Measurements from ENCODE around the gene ZNF583. TPM values are rescaled to one million over a fixed set of nuclear protein-coding genes. Genes with fewer than 3 reads are reported as not detected.

Gene ZNF583
- 1.5 and 4.4 TPM in 2 replicates for polyA plus RNA-seq (2011; rRNA removed)
- 1.6 and 2.2 TPM in 2 replicates for polyA minus RNA-seq (2011; rRNA and poly(A)+ RNA removed)

GRCh38 chr19:56403764-56404704 lies at the start of gene ZNF583:
TSS of gene ZNF583 (plus strand) at chr19:56404332. CDS start at chr19:56407115, 2,783 bp downstream.
- H3K36me3 ChIP-seq (ENCODE audit: control insufficient read depth, insufficient read depth, low read length): peaks cover 6% of the 10 kb centered on the region
- CTCF ChIA-PET: no interaction called here
- H3K27me3 ChIP-seq (ENCODE audit: control insufficient read depth, insufficient read depth, low read length): no peaks in the 10 kb centered on the region
- POLR2A ChIA-PET: no interaction called here
- DNase-seq (ENCODE audit: low read depth): peak; percentile 82
- TF ChIP-seq CTCF (IDR thresholded peaks at IDR 0.05; ENCODE audit: insufficient read depth, low read depth, low read length): no peak
- H3K4me3 ChIP-seq (ENCODE audit: low read depth, low read length): peak within 1 kb of the TSS; percentile 70

GRCh38 chr19:56355517-56355916 lies 48.6 kb upstream of the ZNF583 start:
- ChIA-PET CTCF (no interaction called here), POLR2A (no interaction called here)
- no peak overlapping the region for H3K4me3 ChIP-seq (ENCODE audit: low read depth, low read length)
- no peak for TF ChIP-seq CTCF (IDR thresholded peaks at IDR 0.05; ENCODE audit: insufficient read depth, low read depth, low read length)
- H3K27me3 ChIP-seq (ENCODE audit: control insufficient read depth, insufficient read depth, low read length): no peaks in the 10 kb centered on the region
- H3K36me3 ChIP-seq (ENCODE audit: control insufficient read depth, insufficient read depth, low read length): no peaks in the 10 kb centered on the region
- DNase-seq (ENCODE audit: low read depth): no peak

GRCh38 chr19:56356944-56357343 lies 47.2 kb upstream of the ZNF583 start:
- CTCF ChIA-PET: interaction anchor here (1.0 kb wide), 1 partner anchor 24 kb away, joined by 3 read pairs; no protein-coding TSS in a partner anchor
- POLR2A ChIA-PET: no interaction called here
- DNase-seq (ENCODE audit: low read depth): no peak

GRCh38 chr19:56360841-56361240 lies 43.3 kb upstream of the ZNF583 start:
- no peaks in the 10 kb centered on the region for H3K36me3 ChIP-seq (ENCODE audit: control insufficient read depth, insufficient read depth, low read length)
- H3K4me3 ChIP-seq (ENCODE audit: low read depth, low read length): no peak overlapping the region
- ChIA-PET CTCF (interaction anchor here (2.9 kb wide), 1 partner anchor 13 kb away, joined by 6 read pairs; no protein-coding TSS in a partner anchor), POLR2A (no interaction called here)
- DNase-seq (ENCODE audit: low read depth): no peak
- no peak for TF ChIP-seq CTCF (IDR thresholded peaks at IDR 0.05; ENCODE audit: insufficient read depth, low read depth, low read length)
- H3K27me3 ChIP-seq (ENCODE audit: control insufficient read depth, insufficient read depth, low read length): no peaks in the 10 kb centered on the region

More at GRCh38 chr19:56356944-56357343, 47.2 kb upstream of the ZNF583 start:
- no peaks in the 10 kb centered on the region for H3K36me3 ChIP-seq (ENCODE audit: control insufficient read depth, insufficient read depth, low read length)
- no peaks in the 10 kb centered on the region for H3K27me3 ChIP-seq (ENCODE audit: control insufficient read depth, insufficient read depth, low read length)
- TF ChIP-seq CTCF (IDR thresholded peaks at IDR 0.05; ENCODE audit: insufficient read depth, low read depth, low read length): no peak
- H3K4me3 ChIP-seq (ENCODE audit: low read depth, low read length): no peak overlapping the region

Data from BJ (cell line).